Right lobe of liver (tissue), 4 donors: ENCODE data around the gene TRIM42.

Experiments
- CTCF ChIP-seq, 4 donors: fragments of 200-600 bp in 3 of 4; fragments of 450-650 bp in 1 of 4; IDR thresholded peaks; one replicate each; pipeline versions ENCODE4 v1.5.1 to v1.8.0; 2016 to 2022; ENCODE audit warnings: antibody characterized with exemption in 4 of 4, mild to moderate bottlenecking in 2 of 4
- POLR2A ChIP-seq: fragments of 450-650 bp; IDR thresholded peaks from one replicate; pipeline ENCODE4 v1.6.1; 2017; ENCODE audit warnings: antibody characterized with exemption, mild to moderate bottlenecking
- donor health status: DM: no; HTN: no; CAD: no.
- donor health status: DM: no; HTN: no; CAD: no.
- donor health status: DM: no; HTN: yes; CAD: no.

- TF ChIP-seq CTCF (IDR thresholded peaks at IDR 0.05) (no peak), POLR2A (no peak)
These were observed 53.7 kb downstream of the TRIM42 start for GRCh38 chr3:140731440-140732119.
